HepG2 (cell line): ENCODE measurements around the gene ERH. TPM values are rescaled to one million over a fixed set of nuclear protein-coding genes. Genes with fewer than 3 reads are reported as not detected.
A peak's percentile ranks its signal among the peaks of the same experiment; 100 is the strongest.

Experiments used
- ATAC-seq: fragments of 200-7000 bp; cut with Tn5 transposase; 3 replicates; pipeline ENCODE4 v1.9.1; 2020; ENCODE audit warnings: mild to moderate bottlenecking, moderate library complexity
- BruUV-seq: library from RNA; stranded (reverse); fragments of 400-500 nt; replicated peaks from 2 replicates; lab custom pipeline; 2021; lab: Mats Ljungman, UMichigan
- CTCF ChIA-PET: fragments of 300-600 bp; formaldehyde crosslinking; extraction: SDS; loops from one replicate; lab custom pipeline; 2021; ENCODE audit warnings: low total read pairs, inconsistent platforms, low intra/inter-chr PET ratio; lab: Yijun Ruan, JAX
- POLR2A ChIA-PET: fragments of 350-600 bp; sonication (Branson Sonifier 250); formaldehyde crosslinking; loops from one replicate; lab custom pipeline; 2020; ENCODE audit warnings: antibody characterized with exemption, inconsistent platforms; lab: Yijun Ruan, JAX
- DNase-seq: peaks from one replicate; pipeline ENCODE4 v3.0.0-alpha.2; 2015; ENCODE audit warnings: low spot score
- FAIRE-seq: peaks from 3 replicates; lab custom pipeline; 2011; peaks lifted over from hg19 to GRCh38; lab: Jason Lieb, UNC
- H2AFZ ChIP-seq: one replicate; pipeline ENCODE4 v1.6.1; 2011; ENCODE audit warnings: low read length, inconsistent platforms
- H3K27ac ChIP-seq: fragments of 300-600 bp; 3 replicates; pipeline ENCODE4 v1.8.0; 2011; ENCODE audit warnings: mixed run types, mild to moderate bottlenecking, mixed read lengths, low read length, inconsistent platforms; ENCODE audit not compliant: insufficient read depth; ENCODE audit errors: extremely low read length
- H3K27me3 ChIP-seq, 2 experiments: fragments of 200-600 bp in 1 of 2; 2 replicates in 1 of 2; 3 replicates in 1 of 2; pipeline versions ENCODE4 v1.6.0 to v1.8.0; 2011; ENCODE audit warnings: low read length in 2 of 2, mild to moderate bottlenecking in 2 of 2, moderate library complexity in 2 of 2, inconsistent platforms in 1 of 2; ENCODE audit not compliant: insufficient read depth in 2 of 2, control insufficient read depth in 1 of 2
- H3K36me3 ChIP-seq, 2 experiments: fragments of 200-600 bp in 1 of 2; replicated peaks in 1 of 2; 2 replicates in 1 of 2; 3 replicates in 1 of 2; pipeline versions ENCODE4 v1.5.1 to v1.8.0; 2011; ENCODE audit warnings: low read length in 2 of 2, inconsistent platforms in 1 of 2; ENCODE audit not compliant: insufficient read depth in 2 of 2, control insufficient read depth in 1 of 2
- H3K4me1 ChIP-seq: 2 replicates; pipeline ENCODE4 v1.5.1; 2012; ENCODE audit warnings: low read length, inconsistent platforms; ENCODE audit not compliant: insufficient read depth
- H3K4me2 ChIP-seq: 2 replicates; pipeline ENCODE4 v1.6.0; 2011; ENCODE audit warnings: low read depth, low read length, inconsistent platforms
- H3K4me3 ChIP-seq, 3 experiments: fragments of 200-600 bp in 1 of 3; sonication (generic), shearing (Covaris generic) in 1 of 3; replicated peaks in 1 of 3; 2 replicates each; pipeline ENCODE4 v1.5.1; 2011 to 2016; ENCODE audit warnings: low read length in 3 of 3, inconsistent platforms in 2 of 3, low read depth in 2 of 3, mild to moderate bottlenecking in 2 of 3, control low read depth in 1 of 3, mixed read lengths in 1 of 3; ENCODE audit not compliant: insufficient read depth in 1 of 3
- H3K79me2 ChIP-seq: one replicate; pipeline ENCODE4 v1.6.1; 2011; ENCODE audit warnings: low read length, inconsistent platforms; ENCODE audit not compliant: insufficient read depth
- H3K9ac ChIP-seq: 2 replicates; pipeline ENCODE4 v1.6.0; 2011; ENCODE audit warnings: mild to moderate bottlenecking, low read depth, low read length, inconsistent platforms; ENCODE audit not compliant: insufficient read depth
- H3K9me3 ChIP-seq: 2 replicates; pipeline ENCODE4 v1.5.1; 2012; ENCODE audit warnings: mild to moderate bottlenecking, low read length
- H4K20me1 ChIP-seq: 2 replicates; pipeline ENCODE4 v1.6.0; 2011; ENCODE audit warnings: inconsistent platforms, mild to moderate bottlenecking, low read length, moderate library complexity; ENCODE audit not compliant: insufficient read depth
- E2F2 ChIP-seq: sonication (generic); formaldehyde crosslinking; IDR thresholded peaks from 2 replicates; pipeline ENCODE4 v1.4.0; 2020; ENCODE audit warnings: missing genetic modification reagents, borderline replicate concordance
- EEA1 ChIP-seq: sonication (generic); formaldehyde crosslinking; IDR thresholded peaks from 2 replicates; pipeline ENCODE4 v1.5.1; 2020; ENCODE audit warnings: mild to moderate bottlenecking, missing genetic modification reagents, borderline replicate concordance
- HOMEZ ChIP-seq: IDR thresholded peaks from 2 replicates; pipeline ENCODE4 v1.6.1; 2016; ENCODE audit warnings: low read depth
- TFDP1 ChIP-seq: IDR thresholded peaks from 2 replicates; pipeline ENCODE4 v1.6.1; 2016; ENCODE audit warnings: missing compliant biosample characterization, missing genetic modification reagents, borderline replicate concordance
- TRIM24 ChIP-seq: sonication (generic); formaldehyde crosslinking; IDR thresholded peaks from 2 replicates; pipeline ENCODE4 v1.8.0; 2022; ENCODE audit warnings: mild to moderate bottlenecking, missing genetic modification reagents
- ZBTB21 ChIP-seq: sonication (generic); formaldehyde crosslinking; IDR thresholded peaks from 2 replicates; pipeline ENCODE4 v1.4.0; 2020; ENCODE audit warnings: missing genetic modification reagents
- ZNF362 ChIP-seq: sonication (generic); formaldehyde crosslinking; IDR thresholded peaks from 2 replicates; pipeline ENCODE4 v1.4.0; 2020; ENCODE audit warnings: missing genetic modification reagents, mild to moderate bottlenecking, borderline replicate concordance
- WGBS: methylation state at CpG from one replicate; pipeline ENCODE4 v1.1.6; 2017; ENCODE audit warnings: low lambda C conversion rate; 5-methylcytosine and 5-hydroxymethylcytosine counted together
- in situ Hi-C: cut with HindIII; loops from 2 replicates; pipeline ENCODE4 v1.10.0; 2017; ENCODE audit warnings: low pct_unique_long_range_greater_than_20kb; ENCODE audit not compliant: extremely low pct_ligation_motif_present
- intact Hi-C: fragments of 100-400 bp; cut with micrococcal nuclease; formaldehyde crosslinking; loops from one replicate; pipeline ENCODE4 v1.10.0; 2022; ENCODE audit not compliant: unreplicated experiment
- polyA plus RNA-seq, 8 experiments: library from polyadenylated mRNA; depleted of rRNA in 3 of 8; stranded (reverse) in 7 of 8; unstranded in 1 of 8; fragments of >200 nt; fragmentation: Illumina TruSeq in 4 of 8; extraction: Trizol in 4 of 8; gene quantifications; 2 replicates each; pipeline versions ENCODE4 v1.2.1 to v1.2.3, GENCODE V29; 2011 to 2016; ENCODE audit warnings: low read depth in 4 of 8, missing spikeins in 1 of 8, mixed read lengths in 1 of 8; ENCODE audit not compliant: insufficient read depth in 1 of 8
- total RNA-seq, 5 experiments: library from RNA; depleted of rRNA; stranded (reverse); fragments of >200 nt; fragmentation: Illumina TruSeq; extraction: Trizol; gene quantifications; 2 replicates each; pipeline ENCODE4 v1.2.3, GENCODE V29; 2016; ENCODE audit warnings: low read depth in 1 of 5

ERH gene
- total and polyA plus RNA-seq, 2 of the 13 experiments (the other 11 are each of a cell fraction or from before 2014, with no cell fraction given): 105 to 341 TPM

GRCh38 chr14:69404478-69404877 lies 6.4 kb upstream of the ERH start:
- ChIA-PET POLR2A (no interaction called here), CTCF (no interaction called here)
- no peaks in the 10 kb centered on the region; a peak in 1 of 5 replicates for H3K27me3 ChIP-seq
- intact Hi-C loops (no loop called here), in situ Hi-C loops (no loop called here)
- FAIRE-seq: no peak
- H3K4me3 ChIP-seq: no peak overlapping the region
- peaks cover 3 to 6% of the 10 kb centered on the region in 2 experiments; a peak in 1 of 5 replicates for H3K36me3 ChIP-seq
- no peak overlapping the region; the same call in 1 of the 2 replicates for H3K4me2 ChIP-seq
- no peak overlapping the region for H3K9ac ChIP-seq
- peaks cover 35% of the 10 kb centered on the region for H3K4me1 ChIP-seq
- no peaks in the 10 kb centered on the region for H3K9me3 ChIP-seq
- 82% methylated on average over 3 of the region's 3 CpGs for WGBS
- no peak for ATAC-seq
- no peak overlapping the region for H2AFZ ChIP-seq
- no peak overlapping the region for H3K27ac ChIP-seq
- DNase-seq: no peak
- TF ChIP-seq HOMEZ (CRISPR knock-in tag): peak; percentile 49; the same call in 1 of the 2 replicates
- TF ChIP-seq ZBTB21 (CRISPR knock-in tag): no peak
- H3K79me2 ChIP-seq: peaks cover 88% of the 10 kb centered on the region
- BruUV-seq: no TSS peak
- H4K20me1 ChIP-seq: peaks cover 16% of the 10 kb centered on the region

GRCh38 chr14:69401841-69402240 lies 3.7 kb upstream of the ERH start:
- in situ Hi-C loops: no loop called here
- Histone ChIP-seq H4K20me1 (peaks cover 19% of the 10 kb centered on the region), H3K4me1 (peaks cover 39% of the 10 kb centered on the region), H3K27ac (no peak overlapping the region), H2AFZ (no peak overlapping the region), H3K36me3 (peaks cover 1 to 6% of the 10 kb centered on the region in 2 experiments; a peak in 1 of 5 replicates), H3K27me3 (no peaks in the 10 kb centered on the region; a peak in 1 of 5 replicates), H3K4me3 (peak overlapping the region in 2 of 3 experiments; percentile 78 to 94; a peak in 2 of 6 replicates), H3K4me2 (peak overlapping the region; percentile 74), H3K9ac (no peak overlapping the region), H3K79me2 (peaks cover 87% of the 10 kb centered on the region), H3K9me3 (no peaks in the 10 kb centered on the region)
- FAIRE-seq (no peak), DNase-seq (no peak), ATAC-seq (no peak)
- TF ChIP-seq E2F2 (CRISPR knock-in tag): no peak
- no peak for TF ChIP-seq TRIM24 (CRISPR knock-in tag)
- no peak for TF ChIP-seq EEA1 (CRISPR knock-in tag)
- TF ChIP-seq TFDP1: no peak
- no peak for TF ChIP-seq ZNF362 (CRISPR knock-in tag)
- BruUV-seq: no TSS peak
- intact Hi-C loops: no loop called here
- WGBS: 77% methylated on average over 2 of the region's 2 CpGs
- CTCF ChIA-PET: no interaction called here
- POLR2A ChIA-PET: no interaction called here
